Left kidney (tissue), 1 donor: ENCODE measurements around the gene LATS2. TPM values are rescaled to one million over a fixed set of nuclear protein-coding genes. Genes with fewer than 3 reads are reported as not detected.

Experiments used
- polyA plus RNA-seq: library from polyadenylated mRNA; unstranded; fragments of 120-200 nt; gene quantifications from one replicate; pipeline ENCODE4 v1.2.1, GENCODE V29; 2013; ENCODE audit not compliant: insufficient read length

LATS2 gene
- polyA plus RNA-seq, 1 donor = 24.0 TPM

Other genes starting within 250 kb of the LATS2 start
- gene XPO4, start 158.8 kb downstream of the LATS2 start, polyA plus RNA-seq = 24.5 TPM
- 238 TPM for gene SAP18, start 78.5 kb upstream of the LATS2 start, polyA plus RNA-seq
- gene SKA3, start 115.0 kb upstream of the LATS2 start, polyA plus RNA-seq = 18.5 TPM
- 20.4 TPM for gene MRPL57, start 115.1 kb upstream of the LATS2 start, polyA plus RNA-seq